ENCODE measurements around the gene KNTC1. TPM values are rescaled to one million over a fixed set of nuclear protein-coding genes. Genes with fewer than 3 reads are reported as not detected.

Gene KNTC1
- total and polyA plus RNA-seq, 2 of the 13 experiments (the other 11 are each of a cell fraction or from before 2014, with no cell fraction given), result 45.1 to 57.6 TPM

GRCh38 chr12:122602456-122602855, 75.4 kb downstream of the KNTC1 start:
- in situ Hi-C loops (cut with HindIII; ENCODE audit: extremely low pct_ligation_motif_present, low pct_unique_long_range_greater_than_20kb) (no loop called here), intact Hi-C loops (cut with micrococcal nuclease; ENCODE audit: unreplicated experiment) (no loop called here)
- CTCF ChIA-PET (ENCODE audit: low intra/inter-chr PET ratio, low total read pairs), result no interaction called here
- no peak overlapping the region for H2AFZ ChIP-seq (ENCODE audit: low read length)
- FAIRE-seq, result no peak
- no TSS peak for BruUV-seq (replicated peaks)
- POLR2A ChIA-PET, result no interaction called here
- no peaks in the 10 kb centered on the region for H3K79me2 ChIP-seq (ENCODE audit: insufficient read depth, low read length)
- DNase-seq (ENCODE audit: low spot score), result no peak
- no peaks in the 10 kb centered on the region for H4K20me1 ChIP-seq (ENCODE audit: insufficient read depth, low read length)
- no peak overlapping the region for H3K4me3 ChIP-seq (replicated peaks in 1 of 3; ENCODE audit: insufficient read depth in 1 of 3, low read depth in 2 of 3, low read length in 3 of 3)
- no peak for ATAC-seq
- H3K27me3 ChIP-seq (ENCODE audit: control insufficient read depth in 1 of 2, insufficient read depth in 2 of 2, low read length in 2 of 2), result no peaks in the 10 kb centered on the region
- H3K4me2 ChIP-seq (ENCODE audit: low read depth, low read length), result no peak overlapping the region
- H3K9me3 ChIP-seq (ENCODE audit: low read length), result no peaks in the 10 kb centered on the region
- 96% methylated on average over 2 of the region's 2 CpGs for WGBS (ENCODE audit: low lambda C conversion rate)
- H3K4me1 ChIP-seq (ENCODE audit: insufficient read depth, low read length), result peaks cover 12% of the 10 kb centered on the region
- no peak overlapping the region for H3K9ac ChIP-seq (ENCODE audit: insufficient read depth, low read depth, low read length)
- TF ChIP-seq PHF20 (CRISPR knock-in tag; IDR thresholded peaks at IDR 0.05), result no peak
- no peak for TF ChIP-seq ZNF33B (CRISPR knock-in tag; IDR thresholded peaks at IDR 0.05)
- peaks cover 8 to 23% of the 10 kb centered on the region in 2 experiments for H3K36me3 ChIP-seq (replicated peaks in 1 of 2; ENCODE audit: control insufficient read depth in 1 of 2, insufficient read depth in 2 of 2, low read length in 2 of 2)
- no peak overlapping the region for H3K27ac ChIP-seq (ENCODE audit: extremely low read length, insufficient read depth, low read length)

DNA sequence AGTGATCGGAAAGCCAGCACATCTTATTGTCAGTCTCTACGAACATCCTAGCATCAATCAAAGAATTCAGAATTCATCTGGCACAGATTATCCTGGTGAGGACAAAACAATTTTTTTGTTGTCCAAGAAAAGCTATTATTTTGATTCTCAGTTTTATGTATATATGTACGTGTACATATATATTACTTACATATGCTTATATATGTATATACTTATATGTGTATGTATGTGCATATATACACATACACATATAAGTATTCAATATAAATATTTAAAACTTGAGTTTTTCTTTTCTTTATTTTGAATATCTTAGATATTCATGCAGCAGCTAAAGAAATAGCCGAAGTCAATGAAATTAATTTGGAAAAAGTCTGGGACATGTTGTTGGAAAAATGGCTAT, 77.9 kb downstream of the KNTC1 start:
- FAIRE-seq, result no peak
- BruUV-seq (replicated peaks), result no TSS peak
- POLR2A ChIA-PET, result no interaction called here
- TF ChIP-seq ZNF749 (CRISPR knock-in tag; IDR thresholded peaks at IDR 0.05; ENCODE audit: borderline replicate concordance) (no peak), ZNF557 (CRISPR knock-in tag; IDR thresholded peaks at IDR 0.05) (no peak), PRDM15 (CRISPR knock-in tag; IDR thresholded peaks at IDR 0.05) (no peak), E2F1 (CRISPR knock-in tag; IDR thresholded peaks at IDR 0.05) (no peak), SMARCE1 (IDR thresholded peaks at IDR 0.05; ENCODE audit: borderline replicate concordance) (no peak), ZFYVE20 (CRISPR knock-in tag; IDR thresholded peaks at IDR 0.05; ENCODE audit: borderline replicate concordance, low read depth) (no peak), CHD2 (IDR thresholded peaks at IDR 0.05; ENCODE audit: low read depth, low read length) (no peak), SMAD1 (CRISPR knock-in tag; IDR thresholded peaks at IDR 0.05; ENCODE audit: borderline replicate concordance, low read depth) (no peak)
- TF ChIP-seq, protein P1, sequence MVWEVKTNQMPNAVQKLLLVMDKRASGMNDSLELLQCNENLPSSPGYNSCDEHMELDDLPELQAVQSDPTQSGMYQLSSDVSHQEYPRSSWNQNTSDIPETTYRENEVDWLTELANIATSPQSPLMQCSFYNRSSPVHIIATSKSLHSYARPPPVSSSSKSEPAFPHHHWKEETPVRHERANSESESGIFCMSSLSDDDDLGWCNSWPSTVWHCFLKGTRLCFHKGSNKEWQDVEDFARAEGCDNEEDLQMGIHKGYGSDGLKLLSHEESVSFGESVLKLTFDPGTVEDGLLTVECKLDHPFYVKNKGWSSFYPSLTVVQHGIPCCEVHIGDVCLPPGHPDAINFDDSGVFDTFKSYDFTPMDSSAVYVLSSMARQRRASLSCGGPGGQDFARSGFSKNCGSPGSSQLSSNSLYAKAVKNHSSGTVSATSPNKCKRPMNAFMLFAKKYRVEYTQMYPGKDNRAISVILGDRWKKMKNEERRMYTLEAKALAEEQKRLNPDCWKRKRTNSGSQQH (CRISPR knock-in tag; IDR thresholded peaks at IDR 0.05; ENCODE audit: low read depth), result no peak
- TF ChIP-seq, protein P2, sequence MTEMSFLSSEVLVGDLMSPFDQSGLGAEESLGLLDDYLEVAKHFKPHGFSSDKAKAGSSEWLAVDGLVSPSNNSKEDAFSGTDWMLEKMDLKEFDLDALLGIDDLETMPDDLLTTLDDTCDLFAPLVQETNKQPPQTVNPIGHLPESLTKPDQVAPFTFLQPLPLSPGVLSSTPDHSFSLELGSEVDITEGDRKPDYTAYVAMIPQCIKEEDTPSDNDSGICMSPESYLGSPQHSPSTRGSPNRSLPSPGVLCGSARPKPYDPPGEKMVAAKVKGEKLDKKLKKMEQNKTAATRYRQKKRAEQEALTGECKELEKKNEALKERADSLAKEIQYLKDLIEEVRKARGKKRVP (CRISPR knock-in tag; IDR thresholded peaks at IDR 0.05), result no peak

More for the DNA sequence above, 77.9 kb downstream of the KNTC1 start:
- H3K9me3 ChIP-seq (ENCODE audit: low read length), result no peaks in the 10 kb centered on the region
- no peak for DNase-seq (ENCODE audit: low spot score)
- H2AFZ ChIP-seq (ENCODE audit: low read length), result no peak overlapping the region
- H3K27me3 ChIP-seq (ENCODE audit: control insufficient read depth in 1 of 2, insufficient read depth in 2 of 2, low read length in 2 of 2), result no peaks in the 10 kb centered on the region
- in situ Hi-C loops (cut with HindIII; ENCODE audit: extremely low pct_ligation_motif_present, low pct_unique_long_range_greater_than_20kb) (no loop called here), intact Hi-C loops (cut with micrococcal nuclease; ENCODE audit: unreplicated experiment) (no loop called here)
- over 99% methylated on average over 4 of the region's 4 CpGs for WGBS (ENCODE audit: low lambda C conversion rate)
- H3K27ac ChIP-seq (ENCODE audit: extremely low read length, insufficient read depth, low read length), result no peak overlapping the region
- H3K36me3 ChIP-seq (replicated peaks in 1 of 2; ENCODE audit: control insufficient read depth in 1 of 2, insufficient read depth in 2 of 2, low read length in 2 of 2), result peaks cover 8 to 27% of the 10 kb centered on the region in 2 experiments; a peak in 4 of 5 replicates
- no peak for ATAC-seq
- no peaks in the 10 kb centered on the region for H4K20me1 ChIP-seq (ENCODE audit: insufficient read depth, low read length)
- H3K4me2 ChIP-seq (ENCODE audit: low read depth, low read length), result no peak overlapping the region
- H3K4me3 ChIP-seq (replicated peaks in 1 of 3; ENCODE audit: insufficient read depth in 1 of 3, low read depth in 2 of 3, low read length in 3 of 3), result no peak overlapping the region
- no peak overlapping the region for H3K9ac ChIP-seq (ENCODE audit: insufficient read depth, low read depth, low read length)
- peaks cover 2% of the 10 kb centered on the region; the same call in 1 of the 2 replicates for H3K4me1 ChIP-seq (ENCODE audit: insufficient read depth, low read length)
- CTCF ChIA-PET (ENCODE audit: low intra/inter-chr PET ratio, low total read pairs), result no interaction called here
- H3K79me2 ChIP-seq (ENCODE audit: insufficient read depth, low read length), result no peaks in the 10 kb centered on the region

All from HepG2 (cell line).